Lung (tissue), 12 donors: ENCODE results near the gene TRPM2. TPM values are rescaled to one million over a fixed set of nuclear protein-coding genes. Genes with fewer than 3 reads are reported as not detected.

ENCODE experiments used
- ATAC-seq: fragments of 200-7000 bp; cut with Tn5 transposase; one replicate; pipeline ENCODE4 v1.9.1; 2020; ENCODE audit warnings: moderate number of reproducible peaks; ENCODE audit not compliant: insufficient read depth, low FRiP score
- DNase-seq, 3 donors: peaks; one replicate each; pipeline ENCODE4 v3.0.0-alpha.2; 2013 to 2017
- H3K27ac ChIP-seq, 2 donors: one replicate each; pipeline ENCODE4 v1.5.1; 2013; ENCODE audit warnings: mild to moderate bottlenecking in 2 of 2, moderate library complexity in 2 of 2, control low read depth in 1 of 2, inconsistent platforms in 1 of 2, low read depth in 1 of 2, low read length in 1 of 2
- H3K27me3 ChIP-seq, 3 donors: one replicate each; pipeline ENCODE4 v1.5.1; 2013; ENCODE audit warnings: low read length in 2 of 3; ENCODE audit not compliant: control insufficient read depth in 3 of 3, insufficient read depth in 3 of 3
- H3K36me3 ChIP-seq, 4 donors: one replicate each; pipeline ENCODE4 v1.5.1; 2013; ENCODE audit warnings: low read length in 4 of 4, mild to moderate bottlenecking in 1 of 4, moderate library complexity in 1 of 4; ENCODE audit not compliant: control insufficient read depth in 4 of 4, insufficient read depth in 4 of 4
- H3K4me1 ChIP-seq, 5 donors: one replicate each; pipeline ENCODE4 v1.5.1; 2013; ENCODE audit warnings: low read length in 5 of 5, mild to moderate bottlenecking in 2 of 5, moderate library complexity in 1 of 5; ENCODE audit not compliant: control insufficient read depth in 5 of 5, insufficient read depth in 5 of 5
- H3K4me3 ChIP-seq: one replicate; pipeline ENCODE4 v1.5.1; 2013; ENCODE audit warnings: mild to moderate bottlenecking, control low read depth, moderate library complexity
- H3K9ac ChIP-seq, 2 donors: one replicate each; pipeline ENCODE4 v1.5.1; 2013; ENCODE audit warnings: low read length in 2 of 2, control low read depth in 1 of 2; ENCODE audit not compliant: insufficient read depth in 1 of 2
- H3K9me3 ChIP-seq, 4 donors: one replicate each; pipeline ENCODE4 v1.5.1; 2013; ENCODE audit warnings: low read length in 3 of 4, mild to moderate bottlenecking in 1 of 4, moderate library complexity in 1 of 4; ENCODE audit not compliant: control insufficient read depth in 4 of 4, insufficient read depth in 3 of 4
- CTCF ChIP-seq: IDR thresholded peaks from 2 replicates; pipeline ENCODE4 v1.5.1; 2012; ENCODE audit warnings: mild to moderate bottlenecking; ENCODE audit errors: control extremely low read depth, extremely low read depth
- WGBS, 2 donors: extraction: QIAGEN DNeasy Blood & Tissue Kit; methylation state at CpG; one replicate each; pipeline ENCODE4 v1.1.7; 2013; 5-methylcytosine and 5-hydroxymethylcytosine counted together
- polyA plus RNA-seq, 2 donors: library from polyadenylated mRNA; stranded (reverse); fragments of 200-250 nt; gene quantifications; one replicate each; pipeline ENCODE4 v1.2.1, GENCODE V29; 2013
- total RNA-seq, 2 donors: library from RNA; depleted of rRNA in 1 of 2; stranded (reverse); fragments of >200 nt in 1 of 2; gene quantifications; one replicate each; pipeline ENCODE4 v1.2.1, GENCODE V29; 2014 to 2021
- donor health status: control.
- donor health status: control.
- donor health status: Bipolar disorder and iron deficiency.
- donor health status: healthy.
- donor health status: DM: yes; HTN: yes; CAD: no.

Gene TRPM2
- total and polyA plus RNA-seq, 4 donors = 5.9 to 26.2 (median 10.3) TPM

- Histone ChIP-seq H3K4me1 (peaks cover 0 to 6% (median 2%) of the 10 kb centered on the region in 5 donors), H3K9me3 (no peaks in the 10 kb centered on the region), H3K27ac (no peak overlapping the region), H3K9ac (no peak overlapping the region), H3K4me3 (no peak overlapping the region), H3K27me3 (no peaks in the 10 kb centered on the region), H3K36me3 (no peaks in the 10 kb centered on the region)
- 85 to 86% methylated on average over 16 of the region's 16 CpGs for WGBS, 2 donors
- TF ChIP-seq CTCF = no peak
- DNase-seq (no peak), ATAC-seq (no peak)
Measured at GRCh38 chr21:44480200-44481053, 127.0 kb downstream of the TRPM2 start.

GRCh38 chr21:44482581-44483287 lies 129.3 kb downstream of the TRPM2 start:
- peaks cover 0 to 6% (median 4%) of the 10 kb centered on the region in 5 donors for H3K4me1 ChIP-seq
- no peak for TF ChIP-seq CTCF
- H3K9ac ChIP-seq = no peak overlapping the region
- H3K27me3 ChIP-seq = no peaks in the 10 kb centered on the region
- H3K36me3 ChIP-seq = no peaks in the 10 kb centered on the region
- H3K27ac ChIP-seq = no peak overlapping the region
- ATAC-seq = no peak
- H3K9me3 ChIP-seq = no peaks in the 10 kb centered on the region
- peak in 2 of 3 donors; percentile 56 to 62 for DNase-seq
- 71 to 80% methylated on average over 14 of the region's 14 CpGs for WGBS, 2 donors
- no peak overlapping the region for H3K4me3 ChIP-seq

GRCh38 chr21:44483288-44484237 lies 130.1 kb downstream of the TRPM2 start:
- Histone ChIP-seq H3K27ac (no peak overlapping the region), H3K36me3 (no peaks in the 10 kb centered on the region), H3K9ac (no peak overlapping the region), H3K9me3 (no peaks in the 10 kb centered on the region), H3K27me3 (no peaks in the 10 kb centered on the region), H3K4me1 (peaks cover 0 to 6% (median 1%) of the 10 kb centered on the region in 5 donors), H3K4me3 (no peak overlapping the region)
- no peak for DNase-seq
- no peak for ATAC-seq
- WGBS, 2 donors = 80 to 87% methylated on average over 28 of the region's 28 CpGs
- TF ChIP-seq CTCF = no peak
